Measurements from ENCODE around the gene C16orf95. TPM values are rescaled to one million over a fixed set of nuclear protein-coding genes. Genes with fewer than 3 reads are reported as not detected.

Gene C16orf95
- total RNA-seq, 1 donor from 2014 or later, result 5.0 TPM

DNA sequence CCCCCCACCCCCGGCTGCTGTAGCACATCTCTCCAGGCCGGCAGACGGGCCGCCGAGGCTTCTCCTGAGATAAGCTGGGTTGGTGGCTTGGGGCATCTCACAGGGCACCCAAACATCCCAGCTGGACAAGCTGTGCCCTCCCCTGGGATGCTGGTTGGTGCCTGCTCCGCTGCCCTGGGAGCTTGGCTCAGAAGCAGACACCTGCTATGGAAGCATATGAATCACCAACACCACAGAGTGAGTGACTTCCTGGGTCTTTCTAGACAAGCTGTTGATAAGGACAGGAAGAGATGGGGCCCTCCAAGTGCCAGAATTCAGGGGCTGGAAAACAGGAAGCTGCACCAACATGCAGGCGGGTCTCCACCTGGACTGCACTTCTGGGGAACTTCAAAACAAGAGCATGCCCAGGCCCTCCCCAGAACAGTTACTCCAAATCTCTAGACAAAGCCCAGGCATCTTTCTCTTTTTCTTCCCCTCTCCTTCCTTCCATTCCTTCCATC lies 13.7 kb downstream of the C16orf95 start:
- TF ChIP-seq, protein P1, sequence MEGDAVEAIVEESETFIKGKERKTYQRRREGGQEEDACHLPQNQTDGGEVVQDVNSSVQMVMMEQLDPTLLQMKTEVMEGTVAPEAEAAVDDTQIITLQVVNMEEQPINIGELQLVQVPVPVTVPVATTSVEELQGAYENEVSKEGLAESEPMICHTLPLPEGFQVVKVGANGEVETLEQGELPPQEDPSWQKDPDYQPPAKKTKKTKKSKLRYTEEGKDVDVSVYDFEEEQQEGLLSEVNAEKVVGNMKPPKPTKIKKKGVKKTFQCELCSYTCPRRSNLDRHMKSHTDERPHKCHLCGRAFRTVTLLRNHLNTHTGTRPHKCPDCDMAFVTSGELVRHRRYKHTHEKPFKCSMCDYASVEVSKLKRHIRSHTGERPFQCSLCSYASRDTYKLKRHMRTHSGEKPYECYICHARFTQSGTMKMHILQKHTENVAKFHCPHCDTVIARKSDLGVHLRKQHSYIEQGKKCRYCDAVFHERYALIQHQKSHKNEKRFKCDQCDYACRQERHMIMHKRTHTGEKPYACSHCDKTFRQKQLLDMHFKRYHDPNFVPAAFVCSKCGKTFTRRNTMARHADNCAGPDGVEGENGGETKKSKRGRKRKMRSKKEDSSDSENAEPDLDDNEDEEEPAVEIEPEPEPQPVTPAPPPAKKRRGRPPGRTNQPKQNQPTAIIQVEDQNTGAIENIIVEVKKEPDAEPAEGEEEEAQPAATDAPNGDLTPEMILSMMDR (IDR thresholded peaks at IDR 0.05), result no peak
- no peak overlapping the region for H3K4me3 Mint-ChIP-seq (ENCODE audit: unreplicated experiment)
- H3K36me3 Mint-ChIP-seq (ENCODE audit: unreplicated experiment), result peaks cover 4% of the 10 kb centered on the region
- no peak for DNase-seq (ENCODE audit: extremely low spot score, unreplicated experiment)
- H3K4me1 Mint-ChIP-seq (ENCODE audit: unreplicated experiment), result peaks cover 3% of the 10 kb centered on the region
- no peak overlapping the region for H3K27ac Mint-ChIP-seq (ENCODE audit: unreplicated experiment)
- H3K27me3 Mint-ChIP-seq (ENCODE audit: unreplicated experiment), result no peaks in the 10 kb centered on the region
- no peaks in the 10 kb centered on the region for H3K9me3 Mint-ChIP-seq (ENCODE audit: unreplicated experiment)

DNA sequence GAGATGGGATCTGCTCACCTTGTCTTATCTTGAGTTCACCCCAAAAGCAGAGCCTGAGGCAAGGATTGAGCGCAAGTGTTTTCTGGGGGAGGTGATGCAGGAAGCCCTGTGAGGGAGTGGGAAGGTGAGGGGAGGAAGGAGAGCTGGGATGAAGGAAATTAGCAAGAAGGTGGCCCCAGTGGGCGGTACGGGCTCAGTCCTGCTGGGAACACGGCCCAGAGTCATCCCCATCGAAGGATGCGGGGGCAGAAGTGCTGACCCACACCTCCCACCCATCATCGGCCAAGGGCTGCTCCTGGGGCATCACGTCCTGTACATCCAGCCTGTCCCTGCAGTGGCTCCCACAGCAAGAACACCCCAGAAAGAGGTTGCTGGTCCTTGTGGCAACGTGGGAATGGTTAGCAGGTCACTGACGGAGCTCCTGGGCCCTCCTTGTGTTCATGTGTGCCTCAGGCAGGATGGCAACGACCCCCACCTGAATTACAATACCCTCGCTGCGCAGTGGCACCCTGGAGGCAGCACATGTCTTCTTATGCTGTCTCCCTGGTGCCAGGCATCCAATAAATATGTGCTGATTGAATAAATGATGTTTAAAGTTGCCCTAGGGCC lies 18.2 kb downstream of the C16orf95 start:
- TF ChIP-seq, protein P1 (IDR thresholded peaks at IDR 0.05), result no peak
- H3K27ac Mint-ChIP-seq (ENCODE audit: unreplicated experiment), result no peak overlapping the region
- DNase-seq (ENCODE audit: extremely low spot score, unreplicated experiment), result no peak
- H3K4me3 Mint-ChIP-seq (ENCODE audit: unreplicated experiment), result no peak overlapping the region
- peaks cover 6% of the 10 kb centered on the region for H3K36me3 Mint-ChIP-seq (ENCODE audit: unreplicated experiment)
- H3K27me3 Mint-ChIP-seq (ENCODE audit: unreplicated experiment), result no peaks in the 10 kb centered on the region
- H3K9me3 Mint-ChIP-seq (ENCODE audit: unreplicated experiment), result no peaks in the 10 kb centered on the region
- peaks cover 3% of the 10 kb centered on the region for H3K4me1 Mint-ChIP-seq (ENCODE audit: unreplicated experiment)

DNA sequence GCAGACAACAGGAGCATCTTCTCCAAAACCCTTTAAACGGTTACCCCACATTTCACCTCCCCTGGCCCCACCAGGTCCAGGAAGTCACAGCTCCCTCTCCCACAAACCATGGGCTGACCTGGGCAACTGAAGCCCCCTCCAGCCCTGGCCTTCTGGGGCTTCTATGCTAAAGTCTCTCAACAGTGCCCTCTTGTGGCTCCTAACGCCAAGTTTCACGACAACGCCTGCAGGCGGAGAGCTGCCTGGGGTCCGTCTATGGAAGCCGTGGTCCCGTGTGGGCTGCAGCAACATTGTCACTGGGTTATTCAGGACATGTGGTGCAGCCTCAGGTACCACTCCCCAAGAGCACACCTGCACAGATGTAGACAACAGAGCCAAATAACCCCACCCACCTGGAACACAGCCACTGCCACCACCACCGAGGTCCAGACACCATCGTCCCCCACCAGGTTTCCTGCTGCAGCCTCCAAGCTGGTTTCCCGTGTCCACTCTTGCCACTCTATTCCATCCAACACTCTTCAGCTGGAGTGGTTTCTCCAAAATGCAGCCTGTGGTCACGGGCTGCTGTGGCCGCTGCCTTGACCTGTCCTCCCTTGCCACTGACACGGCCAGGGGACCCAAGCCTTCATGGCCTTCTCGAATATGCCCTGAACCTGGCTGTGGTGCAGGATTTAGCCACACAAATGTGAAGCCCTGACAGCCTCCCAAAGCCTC lies 19.1 kb downstream of the C16orf95 start:
- Mint-ChIP-seq H3K4me3 (ENCODE audit: unreplicated experiment) (no peak overlapping the region), H3K36me3 (ENCODE audit: unreplicated experiment) (peaks cover 6% of the 10 kb centered on the region), H3K27ac (ENCODE audit: unreplicated experiment) (no peak overlapping the region), H3K9me3 (ENCODE audit: unreplicated experiment) (no peaks in the 10 kb centered on the region), H3K4me1 (ENCODE audit: unreplicated experiment) (peaks cover 3% of the 10 kb centered on the region), H3K27me3 (ENCODE audit: unreplicated experiment) (no peaks in the 10 kb centered on the region)
- TF ChIP-seq, protein P1 (IDR thresholded peaks at IDR 0.05), result peak; percentile 72
- peak; percentile 84 for DNase-seq (ENCODE audit: extremely low spot score, unreplicated experiment)

DNA sequence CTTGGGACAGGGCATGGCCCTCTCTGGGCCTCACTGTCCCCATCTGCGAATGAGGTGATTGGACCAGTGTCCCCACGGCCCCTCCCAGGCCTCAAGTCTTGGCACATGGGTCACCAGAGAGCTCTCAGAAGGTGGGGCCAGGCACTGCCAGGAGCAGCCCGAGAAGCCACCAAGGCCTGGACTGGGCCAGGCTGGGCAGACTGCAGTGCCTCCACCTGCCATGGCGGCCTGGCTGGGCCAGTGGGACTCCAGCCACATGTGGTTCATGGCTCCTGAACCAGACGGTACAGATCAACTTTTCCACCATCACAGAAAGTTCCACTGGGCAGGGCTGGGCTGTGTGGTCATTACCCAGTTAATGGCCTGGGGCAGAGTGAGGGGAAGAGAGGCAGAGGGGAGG lies 19.8 kb downstream of the C16orf95 start:
- TF ChIP-seq, protein P1 (IDR thresholded peaks at IDR 0.05), result no peak
- no peak overlapping the region for H3K4me3 Mint-ChIP-seq (ENCODE audit: unreplicated experiment)
- H3K9me3 Mint-ChIP-seq (ENCODE audit: unreplicated experiment), result no peaks in the 10 kb centered on the region
- H3K27ac Mint-ChIP-seq (ENCODE audit: unreplicated experiment), result no peak overlapping the region
- H3K36me3 Mint-ChIP-seq (ENCODE audit: unreplicated experiment), result peaks cover 6% of the 10 kb centered on the region
- peaks cover 3% of the 10 kb centered on the region for H3K4me1 Mint-ChIP-seq (ENCODE audit: unreplicated experiment)
- DNase-seq (ENCODE audit: extremely low spot score, unreplicated experiment), result no peak
- no peaks in the 10 kb centered on the region for H3K27me3 Mint-ChIP-seq (ENCODE audit: unreplicated experiment)

Data from osteocyte (in vitro differentiated cells).